CD4-positive, alpha-beta T cell treated with Interleukin-15 for 4 hours (primary cell): ENCODE measurements around the gene RALGPS1.

Experiments
- DNase-seq: peaks from one replicate; pipeline ENCODE4 v3.0.0-alpha.2; 2020; ENCODE audit warnings: low spot score

The RALGPS1 gene

DNA sequence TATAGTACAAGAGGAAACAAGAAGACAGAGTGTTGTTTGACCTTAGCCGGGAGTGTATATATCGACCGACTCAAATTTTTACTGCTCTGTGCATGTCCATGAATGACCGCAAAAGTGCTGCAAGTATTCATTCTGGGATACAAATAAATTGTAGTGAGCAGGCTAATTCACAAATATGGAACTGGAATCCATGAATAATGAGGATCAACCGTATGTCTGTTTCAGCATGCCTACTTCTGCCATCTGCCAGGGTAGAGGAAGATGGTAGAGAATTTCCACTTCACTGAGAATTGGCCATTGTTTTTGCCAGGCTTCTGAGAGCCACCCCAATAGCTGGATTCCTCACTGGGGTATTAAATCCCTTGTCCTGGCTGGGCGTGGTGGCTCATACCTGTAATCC is 8.5 kb upstream of the RALGPS1 start:
- DNase-seq, result no peak

DNA sequence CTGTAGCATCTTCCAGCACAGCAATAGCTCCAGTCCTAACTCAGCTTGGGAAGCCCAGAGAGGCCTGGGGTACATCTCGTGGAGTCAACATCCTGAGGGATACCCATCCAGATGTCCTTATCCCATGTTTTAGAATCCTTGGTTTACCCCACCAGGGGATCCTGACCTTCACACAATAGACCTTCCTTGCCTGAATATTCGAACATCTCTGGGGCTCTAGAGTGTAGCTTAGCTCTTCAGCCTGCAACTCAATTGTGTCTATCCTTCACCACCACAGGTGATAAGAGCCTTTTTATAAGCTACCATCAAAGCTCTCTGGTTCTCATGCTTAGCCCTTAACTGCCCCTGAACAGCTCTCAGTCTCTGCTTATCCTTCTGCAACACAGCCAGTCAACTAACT is 7.5 kb upstream of the RALGPS1 start:
- DNase-seq, result no peak

DNA sequence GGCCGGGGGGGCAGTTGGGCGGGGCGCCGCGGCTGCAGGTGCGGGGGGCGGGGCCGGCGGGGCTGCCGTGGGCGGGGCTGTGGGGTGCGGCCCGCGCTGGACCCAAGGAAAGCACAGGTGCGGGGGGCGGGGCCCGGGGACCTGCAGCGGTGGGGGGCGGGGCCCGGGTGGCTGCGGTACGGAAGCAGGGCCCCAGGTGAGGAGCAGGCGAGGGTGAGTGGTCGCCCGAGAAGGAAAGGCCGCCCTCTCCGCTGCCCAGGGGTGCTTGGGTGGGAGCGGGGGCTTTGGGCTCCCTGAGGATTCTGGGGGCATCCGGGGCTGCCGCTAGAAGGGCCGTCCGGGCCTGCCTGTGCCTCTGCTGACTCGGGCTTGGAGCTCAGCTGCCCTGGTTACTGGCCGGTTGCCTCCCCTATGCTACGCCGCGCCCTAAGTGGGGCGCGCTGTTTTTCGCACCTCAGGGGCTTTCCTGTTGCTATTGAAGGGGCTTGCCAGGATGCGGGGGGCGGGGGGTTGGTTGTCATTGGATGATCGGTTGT is 767 bp downstream of the RALGPS1 start:
- peak; percentile 40 for DNase-seq

DNA sequence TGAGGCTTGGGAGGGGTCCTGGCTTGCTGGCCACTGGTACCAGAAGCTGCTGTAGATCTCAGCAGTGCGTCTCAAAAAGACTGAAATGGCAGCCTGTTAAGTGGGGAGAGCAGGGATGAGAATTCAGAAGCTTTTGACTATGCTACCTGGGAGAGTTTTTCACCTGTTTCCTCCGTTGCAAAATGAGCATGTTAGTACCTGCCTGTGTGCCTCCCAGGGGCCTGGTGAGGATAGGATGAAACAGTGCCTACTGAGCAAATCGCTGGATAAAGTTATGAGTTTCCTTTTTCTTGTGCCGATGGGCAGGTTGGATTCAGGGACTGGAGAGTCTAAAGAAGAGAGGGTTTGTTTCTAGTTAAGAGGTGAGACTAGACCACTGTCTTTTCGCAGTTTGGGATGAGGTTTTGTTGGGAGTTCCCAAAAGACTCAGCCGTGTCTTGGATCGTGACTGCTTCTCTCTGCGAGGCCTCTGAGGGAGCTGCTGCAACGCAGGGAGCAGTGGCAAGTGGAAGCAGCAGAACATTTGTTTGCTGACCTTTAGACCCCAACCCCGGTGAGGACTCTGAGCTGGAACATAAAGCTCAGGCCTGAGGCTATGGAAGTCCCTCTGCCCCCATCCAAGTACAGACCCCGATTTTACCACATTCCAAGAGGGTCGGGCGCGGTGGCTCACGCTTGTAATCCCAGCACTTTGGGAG is 1.4 kb downstream of the RALGPS1 start:
- no peak for DNase-seq

DNA sequence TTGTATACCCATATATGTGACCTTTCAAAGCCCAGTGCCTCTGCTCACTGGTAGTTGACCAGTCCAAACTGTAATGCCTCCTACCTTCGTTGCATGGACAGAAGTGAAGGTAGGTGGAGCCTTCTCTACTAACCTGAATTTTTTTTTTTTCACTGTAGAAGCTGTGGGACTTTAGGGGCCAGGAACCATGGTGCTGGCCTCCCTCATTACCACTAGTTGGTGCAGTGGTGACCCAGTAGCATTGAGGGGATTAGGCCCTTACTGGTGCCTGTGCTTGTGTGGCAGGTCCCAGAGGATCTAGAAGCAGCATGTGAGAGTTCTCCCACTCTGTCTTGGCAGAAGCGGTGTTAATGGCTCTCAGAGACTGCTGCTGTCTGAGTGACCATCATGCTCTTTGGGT is 2.3 kb downstream of the RALGPS1 start:
- DNase-seq, result no peak

DNA sequence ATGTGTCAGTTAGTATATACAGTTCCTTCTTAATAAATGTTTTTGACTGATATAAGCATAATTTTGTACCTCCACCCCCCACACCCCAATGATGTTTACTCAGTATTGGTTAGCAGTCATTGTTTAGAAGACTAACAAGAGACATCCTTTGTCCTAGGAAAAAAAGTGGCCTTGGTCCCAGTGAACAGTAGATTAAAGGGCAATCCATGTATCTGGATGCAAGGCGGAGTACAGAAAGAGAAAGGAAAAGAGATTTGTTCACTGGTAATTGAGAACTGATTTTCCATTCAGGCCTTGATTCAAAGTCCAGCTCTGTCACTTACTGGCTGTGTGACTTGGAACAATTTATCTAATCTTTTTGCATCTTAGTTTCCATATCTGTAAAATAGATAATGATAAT is 4.6 kb downstream of the RALGPS1 start:
- no peak for DNase-seq

DNA sequence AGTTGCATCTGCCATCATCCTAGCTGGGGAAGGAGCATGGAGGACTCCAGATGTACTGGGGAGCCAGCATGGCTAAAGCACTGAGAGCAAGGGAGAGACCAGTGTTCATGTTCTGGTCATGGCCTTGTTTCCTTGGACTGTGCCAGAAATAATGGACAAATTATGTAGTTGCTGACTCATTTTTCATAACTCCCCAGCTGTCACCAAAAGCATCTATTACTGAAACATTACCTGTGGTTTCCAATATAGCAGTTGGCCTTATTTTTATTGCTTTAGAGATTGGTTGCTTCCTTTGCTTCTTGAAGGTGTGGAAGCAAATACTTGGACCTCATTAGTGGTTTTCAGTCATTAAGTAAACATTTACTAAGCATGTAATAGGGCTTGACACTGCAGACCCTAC is 11.3 kb downstream of the RALGPS1 start:
- no peak for DNase-seq

DNA sequence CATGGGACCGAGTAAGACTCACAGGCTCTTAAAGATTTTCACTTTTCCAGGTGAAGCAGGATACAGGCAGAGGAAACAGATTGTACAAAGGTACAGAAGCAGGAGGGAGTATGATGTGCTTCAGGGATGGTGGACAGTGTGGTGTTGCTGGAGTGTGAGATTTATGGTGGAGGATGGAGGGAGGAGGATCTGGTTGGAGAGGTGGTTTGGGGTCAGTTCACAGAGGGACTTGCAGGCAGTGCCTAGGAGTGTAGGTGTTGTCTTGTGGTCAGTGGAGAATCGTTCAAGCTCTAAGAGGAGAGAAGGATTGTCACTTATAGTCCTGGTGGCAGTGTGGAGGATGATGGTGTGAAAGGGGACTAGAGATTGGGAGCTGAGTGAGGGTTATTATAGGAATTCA is 11.8 kb downstream of the RALGPS1 start:
- no peak for DNase-seq

DNA sequence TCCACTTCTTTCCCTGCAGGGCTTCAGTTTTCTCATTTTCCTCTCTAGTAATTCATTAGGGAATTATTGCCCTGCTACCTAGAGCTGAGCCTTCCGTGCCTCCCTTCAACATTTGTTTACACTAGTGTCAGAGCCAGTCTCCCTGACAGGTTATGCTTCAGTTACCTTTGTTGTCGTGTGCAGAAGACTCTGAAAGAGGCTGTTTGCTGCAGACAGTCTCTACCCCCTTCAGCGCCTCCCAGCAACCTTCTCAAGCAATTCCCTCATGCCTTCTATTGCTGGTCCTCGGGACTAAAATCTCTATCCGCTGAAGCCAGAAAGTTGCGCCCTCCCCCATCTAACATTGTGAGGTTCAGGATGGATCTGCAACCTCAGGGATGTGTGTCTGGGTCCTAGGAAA is 12.8 kb downstream of the RALGPS1 start:
- DNase-seq, result no peak

DNA sequence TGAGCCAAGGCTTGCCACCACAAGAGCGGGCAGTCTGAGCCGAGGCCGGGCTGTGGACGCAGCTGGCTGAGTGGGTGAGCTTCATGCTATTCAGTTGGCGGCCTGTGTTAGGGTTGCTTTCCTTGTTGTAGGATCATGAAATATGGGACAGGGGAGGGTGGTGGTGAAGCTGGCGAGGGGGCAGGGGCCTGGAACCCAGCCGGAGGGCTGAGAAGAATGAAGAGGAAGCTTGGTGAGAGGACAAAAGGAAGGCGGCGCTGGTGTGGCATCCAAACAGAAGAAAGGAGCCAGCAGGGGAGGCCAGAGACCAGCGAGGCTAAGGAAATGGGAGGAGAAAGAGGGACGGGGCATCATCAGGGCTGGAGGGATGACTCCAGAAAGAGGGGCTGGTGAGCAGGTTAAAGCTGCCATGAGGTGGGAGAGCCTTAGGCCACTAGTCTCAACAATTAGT is 18.3 kb downstream of the RALGPS1 start:
- no peak for DNase-seq

DNA sequence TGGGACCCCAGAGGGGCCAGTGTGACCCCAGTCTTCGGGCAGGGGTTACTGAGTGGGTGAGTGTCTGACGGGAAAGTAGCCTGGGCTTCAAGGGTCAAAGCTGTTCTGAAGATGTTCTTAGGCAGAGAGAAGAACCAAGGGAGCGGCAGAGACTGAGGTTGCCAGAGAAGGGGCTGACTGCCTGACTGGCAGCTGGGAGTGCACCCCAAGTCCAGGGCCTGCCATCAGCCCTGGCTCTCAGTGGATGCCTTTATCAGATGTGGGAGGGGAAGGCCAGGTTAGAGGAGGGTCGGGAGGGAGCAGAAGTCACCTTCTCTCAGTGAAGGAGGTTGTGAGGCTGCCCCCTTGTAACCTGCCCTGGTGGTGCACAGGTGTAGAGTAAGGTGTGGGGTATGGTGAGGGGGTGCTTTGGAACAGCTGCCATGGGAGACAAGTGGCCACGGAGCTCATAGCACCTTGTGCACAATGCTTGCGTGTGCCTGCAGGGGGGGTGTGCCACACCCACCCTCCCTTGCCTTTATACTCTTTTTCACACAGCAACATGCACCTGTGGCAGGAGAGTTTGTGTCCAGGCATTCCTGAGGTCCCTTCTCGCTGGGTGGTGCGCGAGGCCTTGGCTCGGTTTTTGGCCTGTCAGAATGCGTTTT is 18.9 kb downstream of the RALGPS1 start:
- DNase-seq, result no peak

DNA sequence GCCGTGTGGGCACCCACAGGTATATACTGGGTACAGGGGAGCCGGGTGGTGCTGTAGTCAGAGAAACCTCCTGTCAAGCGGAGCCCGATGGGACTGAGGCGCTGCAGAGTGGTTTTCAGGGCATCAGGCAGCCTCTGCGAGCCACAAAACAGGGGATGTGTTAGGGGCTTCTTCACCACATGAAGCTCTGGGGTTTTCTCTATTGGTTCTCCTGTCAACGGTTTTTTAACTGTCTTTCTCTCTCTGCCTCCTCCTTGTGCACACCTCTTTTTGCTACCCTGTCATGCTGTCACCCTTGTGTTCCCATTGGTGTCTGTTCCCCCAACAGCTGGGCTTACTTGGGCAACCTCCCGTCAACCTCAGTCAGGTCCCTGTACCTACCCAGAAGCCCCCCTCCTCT is 19.9 kb downstream of the RALGPS1 start:
- DNase-seq, result no peak

DNA sequence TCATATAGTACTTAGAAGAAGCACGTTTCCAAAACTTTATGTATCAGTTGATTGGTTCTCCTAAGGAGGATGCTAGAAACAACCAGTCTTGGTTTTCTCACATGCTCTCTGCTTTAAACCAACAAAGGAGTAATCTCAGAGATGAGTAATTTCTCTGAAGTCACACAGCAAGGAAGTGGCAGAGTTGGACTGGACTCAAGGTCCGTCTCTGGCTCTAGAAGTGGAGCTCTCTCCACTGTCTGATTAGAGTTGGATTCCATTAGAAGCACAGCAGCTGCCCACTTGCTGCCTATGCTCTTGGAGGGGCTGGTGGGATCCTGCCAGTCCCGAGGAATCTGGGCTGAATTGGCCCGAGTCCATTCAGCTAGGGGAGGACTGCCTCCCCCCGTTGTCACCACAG is 21.0 kb downstream of the RALGPS1 start:
- DNase-seq, result no peak

DNA sequence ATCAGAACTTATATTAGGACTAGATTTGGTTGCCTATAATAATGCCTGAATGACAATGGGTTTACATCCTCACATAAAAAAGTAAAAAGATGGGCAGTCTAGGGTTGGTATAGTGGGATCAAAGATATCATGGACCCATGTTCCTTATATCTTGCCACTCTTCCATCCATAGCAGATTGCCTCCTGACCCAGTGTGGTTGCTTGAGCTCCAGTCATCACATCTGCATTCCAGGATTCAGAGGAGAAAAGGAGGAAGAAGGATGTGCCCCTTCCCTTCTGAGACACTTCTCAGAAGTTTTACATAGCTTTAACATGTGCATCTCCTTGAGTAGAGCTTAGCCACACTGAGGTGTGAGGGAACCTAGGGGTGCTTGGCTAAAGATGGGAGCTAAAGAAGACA is 22.9 kb downstream of the RALGPS1 start:
- no peak for DNase-seq

DNA sequence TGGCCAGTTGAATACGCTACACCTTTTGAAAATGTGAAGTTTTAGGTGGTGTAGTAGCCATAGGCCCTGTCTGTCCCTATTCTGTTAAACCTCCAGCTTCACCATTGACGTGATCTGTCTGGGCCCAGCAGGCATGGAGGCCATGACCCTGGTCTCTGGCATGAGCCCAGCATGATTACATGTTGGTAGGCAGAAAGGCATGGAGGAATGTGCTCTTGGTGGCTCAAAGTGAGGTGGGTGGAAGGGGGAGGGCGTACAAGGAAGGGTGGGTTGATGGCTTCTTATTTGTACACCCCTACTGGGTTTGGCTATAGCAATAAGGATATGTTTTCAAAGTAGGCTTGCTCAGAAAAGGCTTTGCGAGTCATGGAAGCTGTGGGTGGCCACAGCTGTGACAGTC is 23.7 kb downstream of the RALGPS1 start:
- DNase-seq, result no peak

DNA sequence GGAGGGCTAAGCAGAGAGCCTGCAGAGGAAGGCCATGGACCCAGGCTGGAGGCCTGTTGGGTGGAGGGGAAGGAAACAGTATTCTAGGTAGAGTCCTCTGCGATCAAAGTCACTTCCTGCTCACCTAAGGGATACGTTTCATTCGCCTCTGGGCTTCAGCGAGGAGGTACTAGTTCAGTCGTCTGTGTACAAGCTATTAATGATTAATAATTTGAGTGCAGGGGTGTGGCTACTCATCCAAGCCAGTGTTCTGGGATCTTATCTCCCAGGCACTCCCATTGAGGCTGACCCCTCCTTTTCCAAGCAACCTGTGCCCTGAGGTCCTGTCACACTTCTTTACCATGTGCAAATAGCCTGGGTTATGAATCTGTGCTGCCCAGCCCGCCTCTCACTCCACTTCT is 25.2 kb downstream of the RALGPS1 start:
- no peak for DNase-seq

DNA sequence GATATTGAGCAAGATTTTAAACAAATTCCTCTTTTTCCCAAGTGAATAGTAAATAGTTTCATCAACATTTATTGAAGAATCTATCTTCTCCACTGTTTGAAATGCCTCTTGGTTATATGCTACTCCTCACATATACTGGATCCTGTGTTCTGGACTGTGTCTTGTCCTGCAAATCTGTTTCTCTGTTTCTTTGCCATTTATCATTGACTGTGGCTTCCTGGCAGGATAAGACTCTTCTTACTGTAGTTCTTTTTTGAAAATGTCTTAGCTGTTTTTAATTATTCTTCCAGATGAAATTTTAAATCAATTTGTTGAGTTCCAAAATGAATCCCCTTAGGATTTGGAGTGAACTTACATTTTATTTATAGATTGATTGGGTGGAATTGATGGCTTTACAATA is 27.8 kb downstream of the RALGPS1 start:
- DNase-seq, result no peak

DNA sequence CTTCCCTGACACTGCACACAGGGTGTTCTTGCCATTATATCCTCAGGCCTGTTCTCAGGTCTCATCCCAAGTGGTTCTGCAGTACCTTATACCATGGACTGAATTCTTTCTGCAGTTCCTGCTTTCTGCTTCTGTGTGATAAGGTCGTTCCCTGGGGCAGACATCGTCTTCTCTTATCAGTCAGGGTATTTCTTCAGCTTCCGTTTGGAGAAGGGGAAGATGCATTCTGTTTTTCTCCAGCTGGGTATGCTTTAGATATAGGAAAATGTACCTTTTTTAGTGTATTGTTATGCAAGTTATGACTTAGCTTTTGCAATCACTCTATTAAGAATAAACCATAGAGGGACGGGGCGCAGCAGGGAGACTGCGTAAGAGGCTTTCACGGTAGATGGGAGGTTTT is 31.1 kb downstream of the RALGPS1 start:
- no peak for DNase-seq

DNA sequence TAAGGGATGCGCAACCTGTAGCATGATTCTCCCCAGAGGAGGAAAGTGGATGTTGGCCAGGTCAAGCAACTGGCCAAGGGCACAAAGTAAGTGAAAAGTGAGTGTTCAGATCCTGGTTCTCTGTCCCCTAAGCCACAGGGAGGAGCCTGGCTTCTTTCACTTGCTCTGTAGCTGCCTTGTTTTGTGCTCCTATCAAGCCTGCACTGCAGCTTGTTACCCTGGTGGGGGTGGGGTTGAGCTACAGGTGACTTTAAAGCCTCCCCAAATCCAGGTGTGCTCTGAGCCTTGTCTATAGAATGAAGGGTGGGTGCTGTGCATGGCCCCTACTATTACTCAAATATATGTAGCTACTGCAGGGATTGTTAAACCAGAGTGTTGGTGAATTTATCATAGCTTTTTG is 32.9 kb downstream of the RALGPS1 start:
- no peak for DNase-seq

DNA sequence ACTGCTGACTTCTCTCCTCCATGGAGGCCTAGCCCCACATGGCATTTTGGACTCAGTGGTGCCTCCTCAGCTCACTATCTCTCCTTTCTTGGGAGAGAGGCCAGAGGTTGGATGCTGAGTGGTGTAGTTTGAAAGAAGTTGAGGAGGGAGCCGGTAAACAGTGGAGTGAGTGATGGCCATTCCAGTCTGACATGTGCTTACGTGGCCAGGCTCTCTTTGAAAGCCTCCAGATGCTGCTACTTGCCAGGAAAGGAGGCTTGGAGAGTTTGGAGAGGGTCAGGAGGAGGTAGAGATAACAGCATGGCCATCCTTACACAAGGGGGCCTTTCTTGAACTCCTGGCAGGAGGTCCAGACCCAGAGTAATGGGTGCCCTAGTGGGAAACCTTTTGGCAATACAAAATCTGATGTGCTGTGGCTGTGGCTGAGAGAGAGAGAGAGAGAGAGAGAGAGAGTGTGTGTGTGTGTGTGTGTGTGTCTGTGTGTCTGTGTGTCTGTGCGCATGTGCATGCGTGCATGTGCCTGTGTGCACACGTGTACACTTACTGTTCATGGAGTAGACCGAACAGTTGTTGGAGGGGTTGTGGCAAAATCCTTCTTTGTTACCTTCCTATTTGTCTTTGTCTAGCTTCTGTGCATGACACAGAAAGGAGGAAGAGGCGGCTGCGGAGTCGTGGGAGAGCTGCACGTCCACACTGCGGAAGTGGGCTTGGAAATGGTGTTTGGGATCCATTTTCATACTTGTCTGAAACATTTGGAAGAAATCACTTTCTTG is 37.8 kb downstream of the RALGPS1 start:
- DNase-seq, result no peak

DNA sequence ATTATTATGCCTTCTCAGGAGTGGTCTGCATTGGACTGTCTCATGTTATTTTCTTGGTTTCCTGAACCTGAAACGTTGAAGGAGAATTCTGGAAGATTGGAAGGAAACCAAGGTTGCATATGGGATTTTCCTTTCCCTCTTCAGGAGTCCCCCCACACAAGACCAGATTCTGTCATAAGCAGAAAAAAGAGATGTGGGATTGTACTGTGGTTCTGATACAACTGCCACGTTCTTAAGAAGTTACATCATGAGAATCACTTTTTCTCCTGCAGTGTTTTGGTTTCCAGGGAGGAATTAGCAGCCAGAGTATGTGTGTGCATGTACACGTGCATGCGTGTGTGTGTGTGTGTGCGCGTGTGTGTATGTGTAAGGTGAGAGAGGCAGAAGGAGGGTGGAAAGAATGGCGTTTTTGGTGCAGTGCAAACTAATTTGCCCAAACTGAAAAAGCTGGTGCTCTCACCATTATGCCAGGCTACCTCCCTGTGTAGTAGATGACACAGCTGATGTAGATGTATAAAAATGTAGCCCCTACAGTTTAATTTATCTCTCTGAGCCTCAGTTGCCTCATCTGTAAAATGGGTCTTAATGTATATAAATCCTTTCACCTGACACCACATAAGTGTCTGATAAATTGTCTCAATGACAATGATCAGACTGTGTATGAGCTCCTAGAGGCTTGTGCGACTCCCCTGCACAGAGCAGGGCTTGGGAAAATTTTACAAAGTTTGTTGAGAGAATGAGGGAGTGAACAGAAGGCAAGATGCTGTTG is 38.6 kb downstream of the RALGPS1 start:
- DNase-seq, result no peak

DNA sequence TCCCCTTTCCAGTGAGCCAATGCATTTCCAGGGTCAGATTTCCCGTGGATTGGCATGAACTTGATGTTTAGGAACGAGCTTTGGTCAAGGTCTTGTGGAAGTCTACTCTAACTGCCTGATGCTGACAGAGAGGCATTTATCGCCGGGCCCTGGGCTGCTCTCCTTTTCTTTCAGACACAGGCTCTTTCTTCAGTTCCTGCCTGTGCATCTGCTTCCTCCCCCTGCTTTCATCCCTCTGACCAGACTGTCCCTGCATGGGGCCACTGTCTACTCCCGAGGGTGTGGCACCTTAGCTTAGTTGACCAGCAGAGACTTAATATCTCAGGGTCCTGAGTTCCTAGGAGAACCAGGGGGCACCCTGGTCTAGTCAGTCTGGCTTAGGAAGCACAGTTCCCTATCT is 41.2 kb downstream of the RALGPS1 start:
- no peak for DNase-seq
